Ascending aorta (tissue), 2 donors: ENCODE measurements around the gene SLC27A2. TPM values are rescaled to one million over a fixed set of nuclear protein-coding genes. Genes with fewer than 3 reads are reported as not detected.

Experiments
- DNase-seq, 2 donors: peaks; one replicate each; pipeline ENCODE4 v3.0.0-alpha.2; 2019; ENCODE audit warnings: low spot score in 2 of 2
- H3K27ac ChIP-seq, 2 donors: fragments of 200-600 bp; sonication (generic); one replicate each; pipeline ENCODE4 v1.5.1; 2016 to 2017; ENCODE audit warnings: mild to moderate bottlenecking in 1 of 2
- H3K27me3 ChIP-seq: fragments of 200-600 bp; sonication (generic); one replicate; pipeline ENCODE4 v1.5.1; 2017
- H3K36me3 ChIP-seq, 2 donors: fragments of 200-600 bp; sonication (generic); one replicate each; pipeline ENCODE4 v1.5.1; 2016
- H3K4me1 ChIP-seq, 2 donors: fragments of 200-600 bp; sonication (generic); one replicate each; pipeline ENCODE4 v1.5.1; 2016 to 2017; ENCODE audit warnings: mild to moderate bottlenecking in 1 of 2
- H3K4me3 ChIP-seq, 2 donors: fragments of 200-600 bp; sonication (generic); one replicate each; pipeline ENCODE4 v1.5.1; 2016 to 2017; ENCODE audit warnings: mild to moderate bottlenecking in 1 of 2
- H3K9me3 ChIP-seq, 2 donors: fragments of 200-600 bp; sonication (generic); one replicate each; pipeline ENCODE4 v1.5.1; 2016
- CTCF ChIP-seq, 3 experiments: fragments of 200-600 bp in 2 of 3; fragments of 450-650 bp in 1 of 3; sonication (generic) in 2 of 3; IDR thresholded peaks; one replicate each; pipeline ENCODE4 v1.5.1; 2016 to 2019; ENCODE audit warnings: antibody characterized with exemption in 3 of 3, mild to moderate bottlenecking in 1 of 3, moderate library complexity in 1 of 3
- intact Hi-C: fragments of 100-400 bp; cut with DNase I; formaldehyde crosslinking; loops from one replicate; pipeline ENCODE4 v1.15.1; 2023
- total RNA-seq: library from RNA; depleted of rRNA; stranded (reverse); fragments of >200 nt; gene quantifications from one replicate; pipeline ENCODE4 v1.1.0, GENCODE V29; 2016

The SLC27A2 gene
- total RNA-seq, 1 donor from 2014 or later = not detected

- Histone ChIP-seq H3K36me3 (no peaks in the 10 kb centered on the region), H3K4me1 (no peaks in the 10 kb centered on the region), H3K4me3 (no peak overlapping the region), H3K27ac (no peak overlapping the region), H3K27me3 (no peaks in the 10 kb centered on the region), H3K9me3 (no peaks in the 10 kb centered on the region)
- intact Hi-C loops = no loop called here
- TF ChIP-seq CTCF (IDR thresholded peaks at IDR 0.05) = no peak
- DNase-seq = no peak
Measured at GRCh38 chr15:50241684-50242450, 59.9 kb downstream of the SLC27A2 start.

GRCh38 chr15:50244153-50244552 is 62.2 kb downstream of the SLC27A2 start:
- no peak for TF ChIP-seq CTCF (IDR thresholded peaks at IDR 0.05)
- H3K36me3 ChIP-seq = no peaks in the 10 kb centered on the region
- no peaks in the 10 kb centered on the region for H3K27me3 ChIP-seq
- no peaks in the 10 kb centered on the region for H3K4me1 ChIP-seq
- no peak overlapping the region for H3K27ac ChIP-seq
- no peak overlapping the region for H3K4me3 ChIP-seq
- DNase-seq = no peak
- H3K9me3 ChIP-seq = no peaks in the 10 kb centered on the region
- intact Hi-C loops = no loop called here

GRCh38 chr15:50244959-50245624 is 63.1 kb downstream of the SLC27A2 start:
- Histone ChIP-seq H3K27me3 (no peaks in the 10 kb centered on the region), H3K4me3 (no peak overlapping the region), H3K27ac (no peak overlapping the region), H3K4me1 (no peaks in the 10 kb centered on the region), H3K36me3 (no peaks in the 10 kb centered on the region), H3K9me3 (no peaks in the 10 kb centered on the region)
- TF ChIP-seq CTCF (IDR thresholded peaks at IDR 0.05) = no peak
- intact Hi-C loops = no loop called here
- DNase-seq = no peak

GRCh38 chr15:50246631-50247030 is 64.6 kb downstream of the SLC27A2 start:
- H3K4me3 ChIP-seq = no peak overlapping the region
- no peak for TF ChIP-seq CTCF (IDR thresholded peaks at IDR 0.05)
- intact Hi-C loops = no loop called here
- no peak for DNase-seq
- no peaks in the 10 kb centered on the region for H3K4me1 ChIP-seq
- no peaks in the 10 kb centered on the region for H3K9me3 ChIP-seq
- H3K27ac ChIP-seq = no peak overlapping the region
- H3K27me3 ChIP-seq = no peaks in the 10 kb centered on the region
- no peaks in the 10 kb centered on the region for H3K36me3 ChIP-seq

- no peak for DNase-seq
- TF ChIP-seq CTCF (IDR thresholded peaks at IDR 0.05) = no peak
- Histone ChIP-seq H3K27ac (no peak overlapping the region), H3K9me3 (no peaks in the 10 kb centered on the region), H3K4me1 (no peaks in the 10 kb centered on the region), H3K36me3 (no peaks in the 10 kb centered on the region), H3K27me3 (no peaks in the 10 kb centered on the region), H3K4me3 (no peak overlapping the region)
- intact Hi-C loops = no loop called here
Measured at GRCh38 chr15:50247819-50248655, 66.0 kb downstream of the SLC27A2 start.
